ENCODE data around the gene TOMM22.

- TF ChIP-seq, protein P1, sequence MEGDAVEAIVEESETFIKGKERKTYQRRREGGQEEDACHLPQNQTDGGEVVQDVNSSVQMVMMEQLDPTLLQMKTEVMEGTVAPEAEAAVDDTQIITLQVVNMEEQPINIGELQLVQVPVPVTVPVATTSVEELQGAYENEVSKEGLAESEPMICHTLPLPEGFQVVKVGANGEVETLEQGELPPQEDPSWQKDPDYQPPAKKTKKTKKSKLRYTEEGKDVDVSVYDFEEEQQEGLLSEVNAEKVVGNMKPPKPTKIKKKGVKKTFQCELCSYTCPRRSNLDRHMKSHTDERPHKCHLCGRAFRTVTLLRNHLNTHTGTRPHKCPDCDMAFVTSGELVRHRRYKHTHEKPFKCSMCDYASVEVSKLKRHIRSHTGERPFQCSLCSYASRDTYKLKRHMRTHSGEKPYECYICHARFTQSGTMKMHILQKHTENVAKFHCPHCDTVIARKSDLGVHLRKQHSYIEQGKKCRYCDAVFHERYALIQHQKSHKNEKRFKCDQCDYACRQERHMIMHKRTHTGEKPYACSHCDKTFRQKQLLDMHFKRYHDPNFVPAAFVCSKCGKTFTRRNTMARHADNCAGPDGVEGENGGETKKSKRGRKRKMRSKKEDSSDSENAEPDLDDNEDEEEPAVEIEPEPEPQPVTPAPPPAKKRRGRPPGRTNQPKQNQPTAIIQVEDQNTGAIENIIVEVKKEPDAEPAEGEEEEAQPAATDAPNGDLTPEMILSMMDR (conservative IDR thresholded peaks at IDR 0.05; ENCODE audit: low read depth in 2 of 2) = no peak
- TF ChIP-seq EZH2 (IDR thresholded peaks at IDR 0.05; ENCODE audit: low read depth, unreplicated experiment) (no peak), EZH2phosphoT487 (IDR thresholded peaks at IDR 0.05; ENCODE audit: unreplicated experiment) (no peak), JUNB (IDR thresholded peaks at IDR 0.05; ENCODE audit: unreplicated experiment) (no peak), REST (IDR thresholded peaks at IDR 0.05; ENCODE audit: unreplicated experiment) (no peak)
Observed at GRCh38 chr22:38706101-38706900, 24.5 kb downstream of the TOMM22 start.

All from GM23338 (cell line).